Astrocyte (in vitro differentiated cells and primary cell): ENCODE data around the gene PSPN. TPM values are rescaled to one million over a fixed set of nuclear protein-coding genes. Genes with fewer than 3 reads are reported as not detected.

Experiments used
- DNase-seq: peaks from one replicate; pipeline ENCODE4 v3.0.0-alpha.2; 2010; ENCODE audit warnings: low read depth
- FAIRE-seq: peaks from 2 replicates; lab custom pipeline; 2011; peaks lifted over from hg19 to GRCh38; lab: Jason Lieb, UNC
- H2AFZ ChIP-seq: 2 replicates; pipeline ENCODE4 v1.6.0; 2012; ENCODE audit warnings: low read depth, low read length, inconsistent platforms
- H3K27ac ChIP-seq: 2 replicates; pipeline ENCODE4 v1.5.1; 2011; ENCODE audit warnings: low read depth, low read length, inconsistent platforms
- H3K27me3 ChIP-seq: 2 replicates; pipeline ENCODE4 v1.6.0; 2011; ENCODE audit warnings: low read length, inconsistent platforms; ENCODE audit not compliant: insufficient read depth
- H3K36me3 ChIP-seq: 2 replicates; pipeline ENCODE4 v1.5.1; 2011; ENCODE audit warnings: low read length, inconsistent platforms; ENCODE audit not compliant: insufficient read depth
- H3K4me1 ChIP-seq: 2 replicates; pipeline ENCODE4 v1.5.1; 2011; ENCODE audit warnings: low read length, inconsistent platforms; ENCODE audit not compliant: insufficient read depth
- H3K4me2 ChIP-seq: 2 replicates; pipeline ENCODE4 v1.6.0; 2012; ENCODE audit warnings: low read length, inconsistent platforms
- H3K4me3 ChIP-seq: 2 replicates; pipeline ENCODE4 v1.5.1; 2011; ENCODE audit warnings: low read depth, mild to moderate bottlenecking, low read length, inconsistent platforms; ENCODE audit not compliant: insufficient read depth
- H3K79me2 ChIP-seq: 2 replicates; pipeline ENCODE4 v1.6.0; 2012; ENCODE audit warnings: mild to moderate bottlenecking, low read length, inconsistent platforms; ENCODE audit not compliant: insufficient read depth
- H3K9ac ChIP-seq: 2 replicates; pipeline ENCODE4 v1.6.0; 2012; ENCODE audit warnings: mild to moderate bottlenecking, low read length, inconsistent platforms
- H3K9me3 ChIP-seq: 2 replicates; pipeline ENCODE4 v1.5.1; 2012; ENCODE audit warnings: low read depth, mild to moderate bottlenecking, low read length, inconsistent platforms; ENCODE audit not compliant: insufficient read depth
- H4K20me1 ChIP-seq: 2 replicates; pipeline ENCODE4 v1.6.0; 2012; ENCODE audit warnings: low read length, inconsistent platforms; ENCODE audit not compliant: insufficient read depth
- H3K27ac Mint-ChIP-seq: one replicate; pipeline ENCODE4 v1.8.0; 2021; ENCODE audit warnings: mild to moderate bottlenecking, mixed read lengths; ENCODE audit not compliant: unreplicated experiment
- H3K27me3 Mint-ChIP-seq: one replicate; pipeline ENCODE4 v1.8.0; 2021; ENCODE audit warnings: low read depth, mixed read lengths; ENCODE audit not compliant: unreplicated experiment
- H3K36me3 Mint-ChIP-seq: one replicate; pipeline ENCODE4 v1.8.0; 2021; ENCODE audit warnings: low read depth, mixed read lengths; ENCODE audit not compliant: unreplicated experiment
- H3K4me1 Mint-ChIP-seq: one replicate; pipeline ENCODE4 v1.8.0; 2021; ENCODE audit warnings: low read depth, mixed read lengths; ENCODE audit not compliant: unreplicated experiment
- H3K4me3 Mint-ChIP-seq: one replicate; pipeline ENCODE4 v1.8.0; 2021; ENCODE audit warnings: mild to moderate bottlenecking, moderate library complexity, mixed read lengths; ENCODE audit not compliant: unreplicated experiment
- H3K9me3 Mint-ChIP-seq: one replicate; pipeline ENCODE4 v1.8.0; 2021; ENCODE audit warnings: mild to moderate bottlenecking, mixed read lengths; ENCODE audit not compliant: unreplicated experiment
- EZH2 ChIP-seq: IDR thresholded peaks from 2 replicates; pipeline ENCODE4 v1.6.1; 2012; ENCODE audit warnings: mild to moderate bottlenecking, low read length, inconsistent platforms; ENCODE audit not compliant: insufficient read depth
- total RNA-seq: library from RNA; stranded (reverse); gene quantifications from 2 replicates; pipeline ENCODE4 v1.2.1, GENCODE V29; 2021
- TF ChIP-seq, protein P1 (sequence below): IDR thresholded peaks from 2 replicates; pipeline ENCODE4 v1.5.1; 2011; ENCODE audit warnings: low read depth, mild to moderate bottlenecking, inconsistent platforms, low read length, moderate library complexity; ENCODE audit not compliant: insufficient read depth

Gene PSPN
- total RNA-seq, 1 donor from 2014 or later, result 2.8 TPM

DNA sequence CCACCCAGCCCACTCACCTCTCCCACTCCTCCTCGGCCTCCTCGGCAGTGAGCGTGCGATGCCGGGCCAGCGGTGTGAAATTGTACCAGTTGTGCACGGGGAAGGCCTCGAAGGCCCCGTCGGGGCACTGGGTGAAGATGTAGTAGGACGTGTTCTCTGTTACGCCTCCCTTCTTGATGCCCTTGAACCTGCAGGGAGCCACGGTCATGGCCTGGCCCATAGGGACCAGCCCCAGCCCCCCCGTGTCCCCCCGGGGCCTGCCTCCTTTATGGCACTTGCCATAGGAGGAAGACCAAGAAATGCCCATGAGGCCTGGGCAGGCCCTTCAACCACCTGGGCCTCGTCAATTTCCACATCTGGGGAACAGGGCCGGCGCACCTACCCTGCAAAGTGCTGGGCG, 11.6 kb upstream of the PSPN start:
- Histone ChIP-seq H3K9me3 (no peaks in the 10 kb centered on the region), H3K79me2 (peaks cover 28% of the 10 kb centered on the region), H3K9ac (no peak overlapping the region), H3K4me1 (peaks cover 4% of the 10 kb centered on the region), H2AFZ (no peak overlapping the region), H4K20me1 (peaks cover 12% of the 10 kb centered on the region), H3K27me3 (no peaks in the 10 kb centered on the region), H3K36me3 (peaks cover 25% of the 10 kb centered on the region), H3K4me2 (no peak overlapping the region), H3K4me3 (no peak overlapping the region), H3K27ac (no peak overlapping the region)
- Mint-ChIP-seq H3K4me1 (peaks cover 6% of the 10 kb centered on the region), H3K4me3 (no peak overlapping the region), H3K36me3 (peaks cover 14% of the 10 kb centered on the region), H3K9me3 (no peaks in the 10 kb centered on the region), H3K27me3 (no peaks in the 10 kb centered on the region), H3K27ac (no peak overlapping the region)
- DNase-seq (no peak), FAIRE-seq (no peak)
- TF ChIP-seq, protein P1, sequence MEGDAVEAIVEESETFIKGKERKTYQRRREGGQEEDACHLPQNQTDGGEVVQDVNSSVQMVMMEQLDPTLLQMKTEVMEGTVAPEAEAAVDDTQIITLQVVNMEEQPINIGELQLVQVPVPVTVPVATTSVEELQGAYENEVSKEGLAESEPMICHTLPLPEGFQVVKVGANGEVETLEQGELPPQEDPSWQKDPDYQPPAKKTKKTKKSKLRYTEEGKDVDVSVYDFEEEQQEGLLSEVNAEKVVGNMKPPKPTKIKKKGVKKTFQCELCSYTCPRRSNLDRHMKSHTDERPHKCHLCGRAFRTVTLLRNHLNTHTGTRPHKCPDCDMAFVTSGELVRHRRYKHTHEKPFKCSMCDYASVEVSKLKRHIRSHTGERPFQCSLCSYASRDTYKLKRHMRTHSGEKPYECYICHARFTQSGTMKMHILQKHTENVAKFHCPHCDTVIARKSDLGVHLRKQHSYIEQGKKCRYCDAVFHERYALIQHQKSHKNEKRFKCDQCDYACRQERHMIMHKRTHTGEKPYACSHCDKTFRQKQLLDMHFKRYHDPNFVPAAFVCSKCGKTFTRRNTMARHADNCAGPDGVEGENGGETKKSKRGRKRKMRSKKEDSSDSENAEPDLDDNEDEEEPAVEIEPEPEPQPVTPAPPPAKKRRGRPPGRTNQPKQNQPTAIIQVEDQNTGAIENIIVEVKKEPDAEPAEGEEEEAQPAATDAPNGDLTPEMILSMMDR, result no peak
- TF ChIP-seq EZH2, result no peak

DNA sequence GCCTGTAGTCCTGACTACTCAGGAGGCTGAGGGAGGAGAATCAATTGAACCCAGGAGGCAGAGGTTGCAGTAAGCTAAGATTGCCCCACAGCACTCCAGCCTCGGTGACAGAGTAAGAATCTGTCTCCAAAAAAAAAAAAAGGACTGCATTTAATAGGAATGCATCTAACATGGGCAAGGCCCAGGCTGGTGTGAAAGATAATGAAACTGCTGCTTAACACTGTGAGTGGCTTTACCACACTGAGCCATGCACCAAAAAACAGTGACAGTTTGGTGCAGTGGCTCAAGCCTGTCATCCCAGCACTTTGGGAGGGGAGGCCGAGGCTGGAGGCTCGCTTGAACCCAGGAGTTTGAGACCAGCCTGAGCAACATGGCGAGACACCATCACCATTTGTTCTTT, 8.6 kb upstream of the PSPN start:
- peaks cover 20% of the 10 kb centered on the region for H3K36me3 Mint-ChIP-seq

GRCh38 chr19:6383188-6383587, 7.5 kb upstream of the PSPN start:
- peaks cover 28% of the 10 kb centered on the region for H3K36me3 ChIP-seq
- no peaks in the 10 kb centered on the region for H3K9me3 Mint-ChIP-seq
- H3K36me3 Mint-ChIP-seq, result peaks cover 18% of the 10 kb centered on the region

More for the DNA sequence above, 8.6 kb upstream of the PSPN start:
- no peak overlapping the region for H2AFZ ChIP-seq
- Mint-ChIP-seq H3K4me3 (no peak overlapping the region), H3K27ac (no peak overlapping the region), H3K4me1 (no peaks in the 10 kb centered on the region), H3K27me3 (no peaks in the 10 kb centered on the region), H3K9me3 (no peaks in the 10 kb centered on the region)
- no peak overlapping the region for H3K4me2 ChIP-seq
- H3K79me2 ChIP-seq, result peaks cover 7% of the 10 kb centered on the region
- no peaks in the 10 kb centered on the region for H3K9me3 ChIP-seq
- peaks cover 13% of the 10 kb centered on the region for H4K20me1 ChIP-seq
- no peak for DNase-seq
- H3K9ac ChIP-seq, result no peak overlapping the region
- H3K4me3 ChIP-seq, result no peak overlapping the region
- peaks cover 26% of the 10 kb centered on the region for H3K36me3 ChIP-seq
- no peaks in the 10 kb centered on the region for H3K27me3 ChIP-seq
- H3K4me1 ChIP-seq, result no peaks in the 10 kb centered on the region
- no peak for FAIRE-seq
- H3K27ac ChIP-seq, result no peak overlapping the region
- no peak for TF ChIP-seq EZH2
- TF ChIP-seq, protein P1, result no peak

More at GRCh38 chr19:6383188-6383587, 7.5 kb upstream of the PSPN start:
- H3K27ac Mint-ChIP-seq, result no peak overlapping the region
- H3K27me3 Mint-ChIP-seq, result no peaks in the 10 kb centered on the region
- H3K4me1 ChIP-seq, result peaks cover 3% of the 10 kb centered on the region
- no peak overlapping the region for H3K4me3 Mint-ChIP-seq
- H4K20me1 ChIP-seq, result peaks cover 9% of the 10 kb centered on the region
- H3K4me2 ChIP-seq, result no peak overlapping the region
- DNase-seq, result no peak
- H3K4me3 ChIP-seq, result no peak overlapping the region
- H3K9ac ChIP-seq, result no peak overlapping the region
- no peak for FAIRE-seq
- no peaks in the 10 kb centered on the region for H3K9me3 ChIP-seq
- peaks cover 2% of the 10 kb centered on the region for H3K4me1 Mint-ChIP-seq
- H3K79me2 ChIP-seq, result peaks cover 2% of the 10 kb centered on the region
- TF ChIP-seq, protein P1, result no peak
- TF ChIP-seq EZH2, result no peak
- no peak overlapping the region for H3K27ac ChIP-seq
- H3K27me3 ChIP-seq, result no peaks in the 10 kb centered on the region
- H2AFZ ChIP-seq, result no peak overlapping the region
